SU-DHL-6 (cell line): Measurements from ENCODE around the gene SUCO.

ENCODE experiments used
- CTCF ChIP-seq: fragments of 200-600 bp; sonication (generic); IDR thresholded peaks from one replicate; pipeline ENCODE4 v1.5.1; 2017; ENCODE audit warnings: antibody characterized with exemption, mild to moderate bottlenecking, low read length, moderate library complexity; ENCODE audit not compliant: insufficient read depth, poor library complexity, severe bottlenecking
- EZH2phosphoT487 ChIP-seq: fragments of 200-600 bp; sonication (generic), shearing (Covaris generic); conservative IDR thresholded peaks from 2 replicates; pipeline ENCODE4 v1.6.1; 2018; ENCODE audit warnings: mild to moderate bottlenecking, antibody characterized with exemption, low read length, moderate library complexity, mixed read lengths

GRCh38 chr1:172537827-172538391, 5.0 kb downstream of the SUCO start:
- TF ChIP-seq CTCF (no peak), EZH2phosphoT487 (no peak)
